ENCODE data around the gene KRTCAP2.

The KRTCAP2 gene

DNA sequence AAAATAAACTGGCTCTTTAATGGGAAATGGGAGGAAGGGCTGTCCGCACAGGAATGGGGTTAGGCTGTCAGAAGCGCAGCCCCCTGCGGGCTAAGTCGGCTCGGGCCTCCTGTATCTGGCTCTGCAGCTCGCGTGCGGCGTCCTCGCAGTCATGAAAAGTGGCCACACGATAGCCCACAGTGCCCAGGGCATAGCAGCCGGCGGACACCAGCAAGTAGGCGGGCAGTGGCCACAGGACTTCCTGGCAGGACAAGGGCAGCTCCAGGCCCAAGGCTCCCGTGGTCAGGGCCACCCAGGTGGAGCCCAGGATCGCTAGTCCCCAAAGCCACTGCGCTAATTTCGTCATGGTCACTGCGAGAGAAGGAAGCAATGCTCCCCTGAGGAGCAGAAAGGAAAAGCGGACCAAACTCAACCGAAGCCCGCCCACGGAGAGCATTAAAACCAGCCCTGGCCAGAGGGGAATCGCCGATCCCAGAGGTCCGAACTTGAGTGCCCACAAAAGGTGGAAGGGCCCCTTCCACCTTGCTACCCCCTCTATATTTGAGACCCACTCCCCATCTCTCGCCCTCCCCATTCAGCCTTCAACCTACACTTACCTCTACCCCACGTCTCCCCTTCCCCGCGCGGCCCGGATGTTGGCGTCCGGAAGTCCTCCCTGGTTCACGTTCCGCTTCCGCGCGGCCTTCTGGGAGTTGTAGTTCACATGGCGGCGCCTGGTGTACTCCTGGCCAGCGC lies 33.0 kb downstream of the KRTCAP2 start, which contains the start of gene DPM3:
TSS of gene DPM3 (minus strand) at position 637 of the 735 bp plus-strand sequence. CDS start at position 346, 291 bp downstream.
- Mint-ChIP-seq H3K27ac (peak within 1 kb of the TSS; percentile 91 to 95), H3K27me3 (no peaks in the 10 kb centered on the region), H3K4me1 (peaks cover 30% of the 10 kb centered on the region), H3K9me3 (no peaks in the 10 kb centered on the region), H3K4me3 (peak within 1 kb of the TSS; percentile 92)
- peak; percentile 82 for ATAC-seq
- DNase-seq, result peak; percentile 82 to 87

DNA sequence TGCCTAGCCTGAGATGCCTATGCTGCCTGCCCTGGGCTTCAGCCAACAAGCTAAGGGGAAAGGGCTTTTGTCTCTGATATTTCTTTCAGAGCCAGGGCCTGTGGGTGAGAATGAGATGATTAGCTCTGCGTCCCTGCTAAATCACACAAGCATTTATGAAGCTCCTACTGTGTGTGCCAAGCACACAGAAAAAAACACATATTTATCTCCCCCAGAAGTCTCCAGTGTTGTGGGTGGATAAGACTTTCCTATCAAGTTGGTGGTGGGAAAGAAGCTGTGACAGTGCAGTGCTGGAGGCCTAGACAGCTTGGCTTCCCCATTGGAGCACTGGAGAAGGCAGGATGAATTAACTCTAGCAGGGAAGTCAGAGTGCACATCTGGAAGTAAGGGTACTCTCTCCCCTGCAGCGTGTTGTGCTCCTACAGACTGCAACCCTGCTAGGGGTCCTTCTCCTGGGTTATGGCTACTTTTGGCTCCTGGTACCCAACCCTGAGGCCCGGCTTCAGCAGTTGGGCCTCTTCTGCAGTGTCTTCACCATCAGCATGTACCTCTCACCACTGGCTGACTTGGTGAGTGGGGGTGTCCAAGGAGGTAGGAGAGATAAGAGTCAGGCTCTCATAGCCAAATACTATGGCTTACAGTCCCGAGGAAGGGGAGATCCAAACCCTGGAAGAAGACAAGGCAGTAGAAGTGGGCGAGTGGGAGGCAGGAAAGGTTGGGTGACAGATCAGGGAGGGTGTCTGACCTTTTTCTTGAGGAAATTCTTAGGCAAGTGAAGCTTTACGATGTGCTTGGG lies 35.8 kb downstream of the KRTCAP2 start:
- no peaks in the 10 kb centered on the region for H3K9me3 Mint-ChIP-seq
- peak overlapping the region; percentile 92 to 98 for H3K4me3 Mint-ChIP-seq
- peaks cover 36% of the 10 kb centered on the region for H3K4me1 Mint-ChIP-seq
- H3K27me3 Mint-ChIP-seq, result no peaks in the 10 kb centered on the region
- peak overlapping the region; percentile 12 to 42 for H3K27ac Mint-ChIP-seq
- no peak for DNase-seq
- no peak for ATAC-seq

- H3K27me3 Mint-ChIP-seq, result no peaks in the 10 kb centered on the region
- peak overlapping the region; percentile 92 to 98 for H3K4me3 Mint-ChIP-seq
- H3K27ac Mint-ChIP-seq, result peak overlapping the region; percentile 42 to 97
- H3K9me3 Mint-ChIP-seq, result no peaks in the 10 kb centered on the region
- DNase-seq, result peak in 1 of 2 donors; percentile 32
- H3K4me1 Mint-ChIP-seq, result peaks cover 36% of the 10 kb centered on the region
- ATAC-seq, result peak; percentile 23
These were observed 36.4 kb downstream of the KRTCAP2 start for GRCh38 chr1:155136748-155137147.

DNA sequence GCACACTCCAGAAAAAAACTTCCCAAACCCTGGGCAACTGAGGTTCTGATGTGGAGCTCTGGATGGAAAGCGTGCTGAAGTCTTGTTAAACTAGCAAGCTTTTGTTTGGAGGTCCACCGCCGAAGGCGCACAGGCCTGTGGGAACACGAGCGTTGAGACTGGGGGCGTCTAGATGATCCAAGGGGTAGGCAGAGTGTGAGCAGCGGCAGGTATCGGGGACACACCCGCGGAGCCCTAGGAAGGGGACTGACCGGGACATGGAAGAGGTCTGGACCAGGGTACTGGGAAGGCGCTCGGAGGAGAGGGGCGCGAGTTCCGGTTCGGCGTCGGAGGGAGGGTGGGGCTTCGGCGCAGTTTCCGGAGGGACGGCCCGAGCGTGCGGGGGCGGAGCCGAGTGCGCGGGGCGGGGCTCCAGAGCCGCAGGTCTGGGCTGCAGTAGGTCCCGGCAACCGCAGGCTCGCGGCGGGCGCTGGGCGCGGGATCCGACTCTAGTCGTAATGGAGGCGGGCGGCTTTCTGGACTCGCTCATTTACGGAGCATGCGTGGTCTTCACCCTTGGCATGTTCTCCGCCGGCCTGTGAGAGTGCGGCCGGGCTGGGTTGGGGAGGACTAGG lies 37.6 kb downstream of the KRTCAP2 start, which contains the start of gene SLC50A1:
TSS of gene SLC50A1 (plus strand) at position 438 of the 614 bp plus-strand sequence. CDS start at position 498, 60 bp downstream.
- ATAC-seq (peak; percentile 85), DNase-seq (peak; percentile 93 to 95)
- Mint-ChIP-seq H3K4me3 (peak within 1 kb of the TSS; percentile 92 to 98), H3K9me3 (no peaks in the 10 kb centered on the region), H3K4me1 (peaks cover 36% of the 10 kb centered on the region), H3K27ac (peak within 1 kb of the TSS; percentile 97 to 98), H3K27me3 (no peaks in the 10 kb centered on the region)

DNA sequence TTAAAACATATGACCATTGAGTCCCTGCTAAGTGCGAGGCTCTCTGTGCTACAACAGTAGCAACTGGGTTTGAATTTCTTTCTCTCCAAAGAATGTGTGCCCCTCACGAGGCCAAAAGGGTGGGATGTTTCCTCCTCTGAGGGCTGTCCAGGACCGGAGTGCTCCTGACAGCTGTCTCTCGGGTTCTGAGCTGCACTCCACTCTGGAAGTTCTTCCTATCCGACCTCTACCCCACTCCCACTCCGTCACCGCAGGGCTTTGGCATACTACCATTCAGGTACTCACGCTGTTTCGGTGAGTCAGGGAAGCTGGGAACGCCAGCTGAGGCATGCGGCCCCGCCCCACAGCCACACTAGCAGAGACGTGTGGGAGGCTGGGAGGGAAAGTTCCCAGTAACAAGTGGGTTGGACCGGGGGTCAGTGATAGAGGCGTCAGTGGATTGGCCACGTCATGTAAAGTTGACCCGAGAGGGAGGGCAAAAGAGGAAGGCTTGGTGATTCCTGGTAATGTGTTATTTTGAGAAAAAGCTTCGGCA lies 38.2 kb downstream of the KRTCAP2 start:
- peak overlapping the region; percentile 92 to 98 for H3K4me3 Mint-ChIP-seq
- H3K4me1 Mint-ChIP-seq, result peaks cover 36% of the 10 kb centered on the region
- DNase-seq, result no peak
- H3K27me3 Mint-ChIP-seq, result no peaks in the 10 kb centered on the region
- no peaks in the 10 kb centered on the region for H3K9me3 Mint-ChIP-seq
- no peak for ATAC-seq
- peak overlapping the region; percentile 97 to 98 for H3K27ac Mint-ChIP-seq

DNA sequence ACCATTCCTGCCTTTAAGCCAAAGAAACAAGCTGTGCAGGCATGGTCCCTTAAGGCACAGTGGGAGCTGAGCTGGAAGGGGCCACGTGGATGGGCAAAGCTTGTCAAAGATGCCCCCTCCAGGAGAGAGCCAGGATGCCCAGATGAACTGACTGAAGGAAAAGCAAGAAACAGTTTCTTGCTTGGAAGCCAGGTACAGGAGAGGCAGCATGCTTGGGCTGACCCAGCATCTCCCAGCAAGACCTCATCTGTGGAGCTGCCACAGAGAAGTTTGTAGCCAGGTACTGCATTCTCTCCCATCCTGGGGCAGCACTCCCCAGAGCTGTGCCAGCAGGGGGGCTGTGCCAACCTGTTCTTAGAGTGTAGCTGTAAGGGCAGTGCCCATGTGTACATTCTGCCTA lies 38.8 kb downstream of the KRTCAP2 start:
- Mint-ChIP-seq H3K27me3 (no peaks in the 10 kb centered on the region), H3K27ac (no peak overlapping the region), H3K4me1 (peaks cover 42% of the 10 kb centered on the region), H3K4me3 (peak overlapping the region; percentile 92 to 98), H3K9me3 (no peaks in the 10 kb centered on the region)
- DNase-seq, result no peak
- no peak for ATAC-seq

GRCh38 chr1:155133799-155134281 lies 39.3 kb downstream of the KRTCAP2 start:
- Mint-ChIP-seq H3K4me1 (peaks cover 43% of the 10 kb centered on the region), H3K27ac (no peak overlapping the region), H3K4me3 (no peak overlapping the region)

DNA sequence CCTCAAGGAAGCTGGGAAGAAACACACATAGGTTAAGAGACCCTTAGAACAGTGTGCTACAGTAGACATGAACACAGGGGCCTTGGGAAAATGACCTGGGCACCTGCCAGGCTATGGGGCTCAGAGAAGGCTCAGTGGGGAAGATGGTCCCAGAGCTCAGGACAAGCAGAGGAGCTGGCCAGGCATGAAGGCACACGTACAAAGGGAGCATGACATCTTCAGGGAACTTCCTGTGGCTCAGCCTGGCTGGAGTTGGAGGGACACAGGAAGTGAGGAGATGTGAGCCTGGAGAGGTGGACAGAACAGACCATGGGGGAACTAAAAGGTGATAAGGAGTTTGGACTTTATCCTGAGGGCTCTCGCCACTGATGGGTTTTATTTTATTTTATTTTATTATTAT lies 41.2 kb downstream of the KRTCAP2 start:
- ATAC-seq, result no peak
- Mint-ChIP-seq H3K9me3 (no peaks in the 10 kb centered on the region), H3K27me3 (peaks cover 19% of the 10 kb centered on the region), H3K4me3 (no peak overlapping the region), H3K27ac (no peak overlapping the region), H3K4me1 (peaks cover 42% of the 10 kb centered on the region)
- DNase-seq, result no peak

More at GRCh38 chr1:155133799-155134281, 39.3 kb downstream of the KRTCAP2 start:
- Mint-ChIP-seq H3K27me3 (no peaks in the 10 kb centered on the region), H3K9me3 (no peaks in the 10 kb centered on the region)
- ATAC-seq, result no peak
- DNase-seq, result no peak

- H3K4me3 Mint-ChIP-seq, result no peak overlapping the region
These were observed 41.8 kb downstream of the KRTCAP2 start for GRCh38 chr1:155131285-155131684.

DNA sequence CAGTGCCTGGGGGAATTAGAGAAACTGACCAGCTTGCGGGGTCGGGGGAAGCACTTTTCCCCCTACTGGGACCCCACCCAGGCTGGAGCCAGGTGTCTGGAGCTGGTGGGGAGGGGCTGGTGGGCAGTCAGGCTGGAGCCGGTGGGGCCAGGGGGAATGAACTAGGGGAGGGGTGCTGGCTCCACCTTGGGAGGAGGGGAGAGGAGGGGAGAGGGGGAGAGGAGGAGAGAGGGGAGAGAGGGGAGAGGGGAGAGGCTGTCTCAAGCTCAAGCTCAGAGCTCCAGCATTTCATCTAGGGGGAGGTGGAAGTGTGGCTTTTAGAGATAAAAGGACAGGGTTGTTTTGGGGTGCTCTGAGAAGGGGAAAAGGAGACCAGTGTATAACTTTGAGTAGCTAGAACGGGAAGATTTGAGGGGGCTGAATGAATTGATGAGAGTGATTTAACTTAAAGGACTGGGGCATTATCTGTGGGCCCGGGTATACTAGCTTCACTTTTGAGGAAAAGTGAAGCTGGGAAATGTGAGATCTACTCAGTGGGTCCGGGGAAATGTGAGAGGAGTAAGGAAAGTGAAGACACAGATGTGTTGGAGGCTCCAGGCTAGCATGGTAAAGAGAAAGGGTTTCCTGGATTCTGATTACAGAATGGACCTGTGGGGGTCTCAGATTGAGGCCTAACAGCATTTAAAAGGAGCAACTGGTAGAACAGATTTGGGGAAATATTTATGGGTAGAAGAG lies 42.7 kb downstream of the KRTCAP2 start:
- Mint-ChIP-seq H3K27me3 (peaks cover 33% of the 10 kb centered on the region), H3K4me3 (no peak overlapping the region), H3K9me3 (no peaks in the 10 kb centered on the region), H3K27ac (no peak overlapping the region), H3K4me1 (peaks cover 45% of the 10 kb centered on the region)
- DNase-seq (no peak), ATAC-seq (no peak)

More at GRCh38 chr1:155131285-155131684, 41.8 kb downstream of the KRTCAP2 start:
- Mint-ChIP-seq H3K27ac (no peak overlapping the region), H3K9me3 (no peaks in the 10 kb centered on the region), H3K27me3 (peaks cover 25% of the 10 kb centered on the region), H3K4me1 (peaks cover 44% of the 10 kb centered on the region)
- DNase-seq, result no peak
- ATAC-seq, result no peak

DNA sequence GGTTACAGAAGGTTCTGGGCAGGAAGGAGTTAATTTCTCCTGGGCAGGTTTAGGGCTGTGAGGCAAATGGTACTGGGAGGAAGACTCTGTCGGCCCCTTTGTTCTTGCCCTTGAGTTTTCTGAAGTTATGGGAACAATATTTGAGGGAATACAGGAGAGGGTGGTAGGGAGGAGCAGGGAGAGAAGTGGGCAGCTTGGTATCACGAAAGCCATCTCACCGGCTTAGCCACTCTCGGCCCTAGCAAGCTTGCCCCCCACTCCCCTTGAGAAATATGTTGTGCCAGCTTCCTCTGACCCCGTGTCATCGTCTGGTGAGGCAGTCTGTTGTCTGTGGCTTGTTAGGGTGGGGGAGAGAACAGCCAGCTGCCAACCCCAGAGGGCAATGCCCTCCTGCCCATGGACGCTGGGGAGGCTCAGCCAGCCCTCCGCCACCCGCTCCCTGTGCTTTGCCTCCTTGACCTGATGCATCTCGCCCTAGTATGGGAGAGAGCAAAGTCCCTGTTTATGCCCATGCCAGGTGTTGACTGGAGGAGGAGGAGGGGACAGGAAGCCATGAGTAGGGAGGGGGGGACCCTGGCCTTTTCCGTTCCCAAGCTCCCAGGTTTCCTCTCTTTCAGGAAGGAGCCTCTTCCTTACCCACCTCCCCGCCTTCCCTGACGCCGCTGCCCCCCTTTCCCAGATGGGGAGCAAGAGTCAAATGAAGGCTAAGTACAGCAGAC lies 44.2 kb downstream of the KRTCAP2 start:
- Mint-ChIP-seq H3K4me3 (peak overlapping the region; percentile 58 to 65), H3K9me3 (no peaks in the 10 kb centered on the region), H3K27me3 (peaks cover 39% of the 10 kb centered on the region), H3K4me1 (peaks cover 37% of the 10 kb centered on the region), H3K27ac (no peak overlapping the region)
- no peak for DNase-seq
- ATAC-seq, result no peak

GRCh38 chr1:155127967-155128754 lies 44.9 kb downstream of the KRTCAP2 start:
- Mint-ChIP-seq H3K4me3 (peak overlapping the region; percentile 58 to 65), H3K27ac (peak overlapping the region in 1 of 2 donors; percentile 50), H3K27me3 (peaks cover 39% of the 10 kb centered on the region), H3K9me3 (no peaks in the 10 kb centered on the region), H3K4me1 (peaks cover 37% of the 10 kb centered on the region)
- ATAC-seq (peak; percentile 22), DNase-seq (no peak)

- Mint-ChIP-seq H3K27me3 (peaks cover 39% of the 10 kb centered on the region), H3K9me3 (no peaks in the 10 kb centered on the region), H3K27ac (peak within 1 kb of the TSS in 1 of 2 donors; percentile 50), H3K4me3 (peak within 1 kb of the TSS; percentile 75 to 86), H3K4me1 (peaks cover 37% of the 10 kb centered on the region)
- ATAC-seq (peak; percentile 71), DNase-seq (peak; percentile 36 to 40)
These were observed 45.8 kb downstream of the KRTCAP2 start, which contains the start of gene EFNA1 for GRCh38 chr1:155127105-155127966. Gene EFNA1, plus strand, starts transcription at chr1:155127876. Its CDS starts 102 bp downstream, at chr1:155127978.
